HepG2 (cell line): ENCODE data around the gene SERPINB6. TPM values are rescaled to one million over a fixed set of nuclear protein-coding genes. Genes with fewer than 3 reads are reported as not detected.

Experiments used
- ARID2 ChIP-seq: sonication (generic); formaldehyde crosslinking; IDR thresholded peaks from 2 replicates; pipeline ENCODE4 v1.8.1; 2022; ENCODE audit warnings: mild to moderate bottlenecking, missing genetic modification reagents, borderline replicate concordance
- ATRX ChIP-seq: sonication (generic); formaldehyde crosslinking; IDR thresholded peaks from 2 replicates; pipeline ENCODE4 v1.4.0; 2020; ENCODE audit warnings: missing genetic modification reagents, borderline replicate concordance
- CAMTA2 ChIP-seq: sonication (generic); formaldehyde crosslinking; IDR thresholded peaks from 2 replicates; pipeline ENCODE4 v1.4.0; 2020; ENCODE audit warnings: mild to moderate bottlenecking, missing genetic modification reagents, borderline replicate concordance
- ETV5 ChIP-seq: IDR thresholded peaks from 2 replicates; pipeline ENCODE4 v1.6.1; 2018; ENCODE audit warnings: missing biosample characterization, missing genetic modification reagents, inconsistent platforms, borderline replicate concordance
- EZH2 ChIP-seq: conservative IDR thresholded peaks from 2 replicates; pipeline ENCODE4 v1.6.1; 2012; ENCODE audit warnings: mild to moderate bottlenecking, low read depth, low read length, moderate library complexity
- KLF6 ChIP-seq: IDR thresholded peaks from 2 replicates; pipeline ENCODE4 v1.8.0; 2016; ENCODE audit warnings: missing biosample characterization, missing genetic modification reagents
- MAZ ChIP-seq, 2 experiments: sonication (generic) in 1 of 2; formaldehyde crosslinking in 1 of 2; IDR thresholded peaks; 2 replicates each; pipeline versions ENCODE4 v1.5.0 to v1.6.1; 2012 to 2020; ENCODE audit warnings: low read depth in 2 of 2, mild to moderate bottlenecking in 2 of 2, borderline replicate concordance in 1 of 2, improper control_type of control experiment in 1 of 2, low read length in 1 of 2, missing genetic modification reagents in 1 of 2, moderate library complexity in 1 of 2
- MIER3 ChIP-seq: IDR thresholded peaks from 2 replicates; pipeline ENCODE4 v1.6.1; 2016; ENCODE audit warnings: missing compliant biosample characterization, borderline replicate concordance
- ONECUT2 ChIP-seq: sonication (generic); formaldehyde crosslinking; IDR thresholded peaks from 2 replicates; pipeline ENCODE4 v1.4.0; 2020; ENCODE audit warnings: missing genetic modification reagents
- POLR2AphosphoS2 ChIP-seq: IDR thresholded peaks from 2 replicates; pipeline ENCODE4 v1.6.1; 2011; ENCODE audit warnings: low read depth, low read length, improper control_type of control experiment
- RAD51 ChIP-seq: fragments of 450-650 bp; IDR thresholded peaks from 2 replicates; pipeline ENCODE4 v1.6.1; 2016; ENCODE audit warnings: borderline replicate concordance
- SMARCC2 ChIP-seq: fragments of 450-650 bp; IDR thresholded peaks from 2 replicates; pipeline ENCODE4 v1.6.1; 2017; ENCODE audit warnings: antibody characterized with exemption, mild to moderate bottlenecking
- TEAD2 ChIP-seq: sonication (generic); formaldehyde crosslinking; IDR thresholded peaks from 2 replicates; pipeline ENCODE4 v1.9.0; 2021; ENCODE audit warnings: missing genetic modification reagents
- TOE1 ChIP-seq: sonication (generic); formaldehyde crosslinking; IDR thresholded peaks from 2 replicates; pipeline ENCODE4 v1.4.0; 2020; ENCODE audit warnings: mild to moderate bottlenecking, missing genetic modification reagents
- ZKSCAN5 ChIP-seq: sonication (generic); formaldehyde crosslinking; IDR thresholded peaks from 2 replicates; pipeline ENCODE4 v1.5.1; 2020; ENCODE audit warnings: mild to moderate bottlenecking, missing genetic modification reagents
- ZNF260 ChIP-seq: sonication (generic); formaldehyde crosslinking; IDR thresholded peaks from 2 replicates; pipeline ENCODE4 v1.4.0; 2020; ENCODE audit warnings: missing genetic modification reagents, low read depth, mild to moderate bottlenecking, borderline replicate concordance
- ZNF333 ChIP-seq: sonication (generic); formaldehyde crosslinking; IDR thresholded peaks from 2 replicates; pipeline ENCODE4 v1.4.0; 2020; ENCODE audit warnings: mild to moderate bottlenecking, missing genetic modification reagents, borderline replicate concordance
- ZNF432 ChIP-seq: sonication (generic); formaldehyde crosslinking; IDR thresholded peaks from 2 replicates; pipeline ENCODE4 v1.5.0; 2020; ENCODE audit warnings: missing genetic modification reagents, mild to moderate bottlenecking, borderline replicate concordance
- ZNF720 ChIP-seq: sonication (generic); formaldehyde crosslinking; IDR thresholded peaks from 2 replicates; pipeline ENCODE4 v1.4.0; 2020; ENCODE audit warnings: missing genetic modification reagents
- ZNF781 ChIP-seq: sonication (generic); formaldehyde crosslinking; IDR thresholded peaks from 2 replicates; pipeline ENCODE4 v1.5.1; 2020; ENCODE audit warnings: borderline replicate concordance, mild to moderate bottlenecking, missing genetic modification reagents; ENCODE audit errors: not compliant biosample characterization
- ZNF790 ChIP-seq: sonication (generic); formaldehyde crosslinking; IDR thresholded peaks from 2 replicates; pipeline ENCODE4 v1.8.0; 2022; ENCODE audit warnings: missing genetic modification reagents, mild to moderate bottlenecking, borderline replicate concordance
- polyA plus RNA-seq, 8 experiments: library from polyadenylated mRNA; depleted of rRNA in 3 of 8; stranded (reverse) in 7 of 8; unstranded in 1 of 8; fragments of >200 nt; fragmentation: Illumina TruSeq in 4 of 8; extraction: Trizol in 4 of 8; gene quantifications; 2 replicates each; pipeline versions ENCODE4 v1.2.1 to v1.2.3, GENCODE V29; 2011 to 2016; ENCODE audit warnings: low read depth in 4 of 8, missing spikeins in 1 of 8, mixed read lengths in 1 of 8; ENCODE audit not compliant: insufficient read depth in 1 of 8
- total RNA-seq, 5 experiments: library from RNA; depleted of rRNA; stranded (reverse); fragments of >200 nt; fragmentation: Illumina TruSeq; extraction: Trizol; gene quantifications; 2 replicates each; pipeline ENCODE4 v1.2.3, GENCODE V29; 2016; ENCODE audit warnings: low read depth in 1 of 5
- TF ChIP-seq, protein P1 (sequence below): sonication (generic); formaldehyde crosslinking; conservative IDR thresholded peaks from 2 replicates; pipeline ENCODE4 v1.4.0; 2020; ENCODE audit warnings: missing genetic modification reagents
- TF ChIP-seq, protein P2 (sequence below): sonication (generic); formaldehyde crosslinking; IDR thresholded peaks from 2 replicates; pipeline ENCODE4 v1.4.0; 2020; ENCODE audit warnings: missing genetic modification reagents, mild to moderate bottlenecking, borderline replicate concordance
- TF ChIP-seq, protein P3 (sequence below): sonication (generic); formaldehyde crosslinking; IDR thresholded peaks from 2 replicates; pipeline ENCODE4 v1.5.0; 2020; ENCODE audit warnings: mild to moderate bottlenecking, missing genetic modification reagents, moderate library complexity

SERPINB6 gene
- total and polyA plus RNA-seq, 2 of the 13 experiments (the other 11 are each of a cell fraction or from before 2014, with no cell fraction given) = 38.2 to 61.3 TPM

DNA sequence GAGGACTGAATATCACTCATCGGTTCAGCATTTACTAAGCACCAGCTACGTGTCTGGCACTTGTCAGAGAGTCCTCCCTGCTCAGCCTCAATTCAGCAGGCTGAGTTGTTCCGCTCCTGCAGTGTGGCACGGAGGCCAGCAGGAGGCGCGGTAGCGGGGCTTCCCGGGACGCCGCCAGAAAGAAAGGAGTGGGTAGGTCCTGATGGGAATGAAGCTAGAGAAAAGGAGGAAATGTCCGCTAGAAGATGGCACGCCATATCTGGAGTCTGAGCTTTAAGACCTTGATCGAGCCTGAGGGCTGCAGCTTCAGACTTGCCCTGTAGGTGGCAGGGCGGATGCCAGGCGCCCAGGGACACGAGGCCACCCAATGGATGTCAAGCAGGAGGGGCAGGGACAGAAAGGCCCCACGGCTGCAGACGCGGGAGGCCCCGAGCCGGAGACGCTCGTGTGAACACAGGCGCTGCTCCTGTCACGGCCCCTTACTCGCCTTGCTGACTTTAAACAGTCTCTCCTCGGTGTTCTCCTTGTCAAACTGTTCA, 18.7 kb downstream of the SERPINB6 start (continued):
- TF ChIP-seq ONECUT2 (CRISPR knock-in tag) (0 out of 2 replicates have a peak, but pooled peaks have one; percentile 5), MAZ (IDR thresholded peaks at IDR 0.05; ENCODE audit: borderline replicate concordance, low read depth, low read length) (peak; percentile 14; the same call in 1 of the 2 replicates), MAZ (CRISPR knock-in tag; IDR thresholded peaks at IDR 0.05; ENCODE audit: low read depth) (peak; percentile 63; the same call in 1 of the 2 replicates), TOE1 (CRISPR knock-in tag) (0 out of 2 replicates have a peak, but pooled peaks have one; percentile 38), ARID2 (CRISPR knock-in tag) (no peak), ZKSCAN5 (CRISPR knock-in tag) (no peak), MIER3 (CRISPR knock-in tag) (peak; percentile 76; the same call in 1 of the 2 replicates), ZNF333 (CRISPR knock-in tag) (no peak), ZNF260 (CRISPR knock-in tag) (no peak), ZNF720 (CRISPR knock-in tag) (no peak), ETV5 (CRISPR knock-in tag) (peak; percentile 62), KLF6 (CRISPR knock-in tag) (peak; percentile 73; the same call in 1 of the 2 replicates), ZNF781 (CRISPR knock-in tag) (peak; percentile 75), CAMTA2 (CRISPR knock-in tag) (0 out of 2 replicates have a peak, but pooled peaks have one; percentile 65), POLR2AphosphoS2 (no peak), SMARCC2 (no peak), RAD51 (no peak), ATRX (CRISPR knock-in tag) (no peak), EZH2 (no peak), ZNF790 (CRISPR knock-in tag) (no peak), TEAD2 (CRISPR knock-in tag) (no peak), ZNF432 (no peak)
- TF ChIP-seq, protein P1, sequence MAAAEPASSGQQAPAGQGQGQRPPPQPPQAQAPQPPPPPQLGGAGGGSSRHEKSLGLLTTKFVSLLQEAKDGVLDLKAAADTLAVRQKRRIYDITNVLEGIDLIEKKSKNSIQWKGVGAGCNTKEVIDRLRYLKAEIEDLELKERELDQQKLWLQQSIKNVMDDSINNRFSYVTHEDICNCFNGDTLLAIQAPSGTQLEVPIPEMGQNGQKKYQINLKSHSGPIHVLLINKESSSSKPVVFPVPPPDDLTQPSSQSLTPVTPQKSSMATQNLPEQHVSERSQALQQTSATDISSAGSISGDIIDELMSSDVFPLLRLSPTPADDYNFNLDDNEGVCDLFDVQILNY (CRISPR knock-in tag) = no peak
- TF ChIP-seq, protein P2, sequence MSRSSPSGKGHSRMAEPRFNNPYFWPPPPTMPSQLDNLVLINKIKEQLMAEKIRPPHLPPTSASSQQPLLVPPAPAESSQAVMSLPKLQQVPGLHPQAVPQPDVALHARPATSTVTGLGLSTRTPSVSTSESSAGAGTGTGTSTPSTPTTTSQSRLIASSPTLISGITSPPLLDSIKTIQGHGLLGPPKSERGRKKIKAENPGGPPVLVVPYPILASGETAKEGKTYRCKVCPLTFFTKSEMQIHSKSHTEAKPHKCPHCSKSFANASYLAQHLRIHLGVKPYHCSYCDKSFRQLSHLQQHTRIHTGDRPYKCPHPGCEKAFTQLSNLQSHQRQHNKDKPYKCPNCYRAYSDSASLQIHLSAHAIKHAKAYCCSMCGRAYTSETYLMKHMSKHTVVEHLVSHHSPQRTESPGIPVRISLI (CRISPR knock-in tag) = no peak; the same call in 1 of the 2 replicates
- TF ChIP-seq, protein P3, sequence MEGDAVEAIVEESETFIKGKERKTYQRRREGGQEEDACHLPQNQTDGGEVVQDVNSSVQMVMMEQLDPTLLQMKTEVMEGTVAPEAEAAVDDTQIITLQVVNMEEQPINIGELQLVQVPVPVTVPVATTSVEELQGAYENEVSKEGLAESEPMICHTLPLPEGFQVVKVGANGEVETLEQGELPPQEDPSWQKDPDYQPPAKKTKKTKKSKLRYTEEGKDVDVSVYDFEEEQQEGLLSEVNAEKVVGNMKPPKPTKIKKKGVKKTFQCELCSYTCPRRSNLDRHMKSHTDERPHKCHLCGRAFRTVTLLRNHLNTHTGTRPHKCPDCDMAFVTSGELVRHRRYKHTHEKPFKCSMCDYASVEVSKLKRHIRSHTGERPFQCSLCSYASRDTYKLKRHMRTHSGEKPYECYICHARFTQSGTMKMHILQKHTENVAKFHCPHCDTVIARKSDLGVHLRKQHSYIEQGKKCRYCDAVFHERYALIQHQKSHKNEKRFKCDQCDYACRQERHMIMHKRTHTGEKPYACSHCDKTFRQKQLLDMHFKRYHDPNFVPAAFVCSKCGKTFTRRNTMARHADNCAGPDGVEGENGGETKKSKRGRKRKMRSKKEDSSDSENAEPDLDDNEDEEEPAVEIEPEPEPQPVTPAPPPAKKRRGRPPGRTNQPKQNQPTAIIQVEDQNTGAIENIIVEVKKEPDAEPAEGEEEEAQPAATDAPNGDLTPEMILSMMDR = peak; percentile 99
